ENCODE measurements around the gene ADCY3.
"Not testable (repeated sequence)": the region's sequence is repeated elsewhere in the genome, so short reads cannot be mapped to it uniquely, and the experiment has no call there.

ADCY3 gene

GRCh38 chr2:24839729-24840128 is 80.3 kb downstream of the ADCY3 start:
- no peak overlapping the region for H3K4me3 ChIP-seq (ENCODE audit: low read length)
- DNase-seq (ENCODE audit: low read depth, low spot score): no peak

- no peak overlapping the region for H3K4me3 ChIP-seq (ENCODE audit: low read length)
- DNase-seq (ENCODE audit: low read depth, low spot score): no peak
Observed at GRCh38 chr2:24838541-24838940, 81.5 kb downstream of the ADCY3 start.

- no peak overlapping the region for H3K4me3 ChIP-seq (ENCODE audit: low read length)
- no peak for DNase-seq (ENCODE audit: low read depth, low spot score)
Observed at GRCh38 chr2:24837996-24838513, 82.0 kb downstream of the ADCY3 start.

- no peak overlapping the region for H3K4me3 ChIP-seq (ENCODE audit: low read length)
- no peak for DNase-seq (ENCODE audit: low read depth, low spot score)
Observed at GRCh38 chr2:24836706-24837105, 83.3 kb downstream of the ADCY3 start.

DNA sequence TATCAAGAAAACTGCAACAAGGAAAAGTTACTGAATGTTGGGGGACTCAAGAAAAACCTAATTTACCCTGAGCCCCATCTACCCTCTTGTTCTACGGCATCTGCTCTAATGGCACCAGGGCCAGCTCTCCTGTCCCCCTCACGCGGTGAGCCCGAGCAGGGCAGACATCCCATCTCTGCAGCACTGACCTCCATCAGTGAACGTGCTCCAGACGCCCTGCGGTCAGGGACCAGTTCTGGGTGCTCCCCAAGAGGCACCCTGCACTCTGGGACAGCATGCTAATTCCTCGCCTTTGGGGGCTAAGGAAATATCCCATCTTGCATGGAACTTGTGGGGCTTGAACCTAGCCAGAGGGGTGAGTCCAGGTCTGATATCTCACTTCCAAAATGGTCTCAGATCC is 83.8 kb downstream of the ADCY3 start:
- no peak overlapping the region for H3K4me3 ChIP-seq (ENCODE audit: low read length)
- DNase-seq (ENCODE audit: low read depth, low spot score): no peak

GRCh38 chr2:24835411-24835810 is 84.6 kb downstream of the ADCY3 start:
- H3K4me3 ChIP-seq (ENCODE audit: low read length); DNase-seq (ENCODE audit: low read depth, low spot score): not testable (repeated sequence)

GRCh38 chr2:24834733-24835395 is 85.2 kb downstream of the ADCY3 start:
- no peak for DNase-seq (ENCODE audit: low read depth, low spot score)
- H3K4me3 ChIP-seq (ENCODE audit: low read length): no peak overlapping the region

- DNase-seq (ENCODE audit: low read depth, low spot score): no peak
- no peak overlapping the region for H3K4me3 ChIP-seq (ENCODE audit: low read length)
Observed at GRCh38 chr2:24833821-24834732, 86.0 kb downstream of the ADCY3 start.

GRCh38 chr2:24832931-24833701 is 86.9 kb downstream of the ADCY3 start:
- no peak for DNase-seq (ENCODE audit: low read depth, low spot score)

GRCh38 chr2:24832521-24832920 is 87.5 kb downstream of the ADCY3 start:
- H3K4me3 ChIP-seq (ENCODE audit: low read length): no peak overlapping the region
- no peak for DNase-seq (ENCODE audit: low read depth, low spot score)

More at GRCh38 chr2:24832931-24833701, 86.9 kb downstream of the ADCY3 start:
- no peak overlapping the region for H3K4me3 ChIP-seq (ENCODE audit: low read length)

DNA sequence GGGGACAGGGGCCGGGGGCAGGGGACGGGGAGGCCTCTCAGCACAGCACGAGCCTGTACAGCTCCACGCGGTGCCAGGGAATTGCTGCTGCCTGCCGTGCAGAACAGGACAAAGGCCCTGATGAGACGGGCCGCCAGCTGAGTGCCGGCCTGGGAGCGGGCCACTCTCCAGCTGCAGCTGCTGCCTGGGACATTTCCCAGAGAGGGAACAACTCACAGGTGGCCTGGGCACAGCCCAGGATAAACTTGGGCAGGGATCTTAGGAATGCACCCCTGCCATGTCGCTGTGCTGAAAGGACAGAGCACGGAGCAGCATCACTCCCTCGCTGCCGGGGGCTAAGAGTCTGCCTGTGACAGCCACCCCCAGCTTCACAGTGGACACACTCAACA is 88.0 kb downstream of the ADCY3 start:
- no peak for DNase-seq (ENCODE audit: low read depth, low spot score)
- H3K4me3 ChIP-seq (ENCODE audit: low read length): no peak overlapping the region

DNA sequence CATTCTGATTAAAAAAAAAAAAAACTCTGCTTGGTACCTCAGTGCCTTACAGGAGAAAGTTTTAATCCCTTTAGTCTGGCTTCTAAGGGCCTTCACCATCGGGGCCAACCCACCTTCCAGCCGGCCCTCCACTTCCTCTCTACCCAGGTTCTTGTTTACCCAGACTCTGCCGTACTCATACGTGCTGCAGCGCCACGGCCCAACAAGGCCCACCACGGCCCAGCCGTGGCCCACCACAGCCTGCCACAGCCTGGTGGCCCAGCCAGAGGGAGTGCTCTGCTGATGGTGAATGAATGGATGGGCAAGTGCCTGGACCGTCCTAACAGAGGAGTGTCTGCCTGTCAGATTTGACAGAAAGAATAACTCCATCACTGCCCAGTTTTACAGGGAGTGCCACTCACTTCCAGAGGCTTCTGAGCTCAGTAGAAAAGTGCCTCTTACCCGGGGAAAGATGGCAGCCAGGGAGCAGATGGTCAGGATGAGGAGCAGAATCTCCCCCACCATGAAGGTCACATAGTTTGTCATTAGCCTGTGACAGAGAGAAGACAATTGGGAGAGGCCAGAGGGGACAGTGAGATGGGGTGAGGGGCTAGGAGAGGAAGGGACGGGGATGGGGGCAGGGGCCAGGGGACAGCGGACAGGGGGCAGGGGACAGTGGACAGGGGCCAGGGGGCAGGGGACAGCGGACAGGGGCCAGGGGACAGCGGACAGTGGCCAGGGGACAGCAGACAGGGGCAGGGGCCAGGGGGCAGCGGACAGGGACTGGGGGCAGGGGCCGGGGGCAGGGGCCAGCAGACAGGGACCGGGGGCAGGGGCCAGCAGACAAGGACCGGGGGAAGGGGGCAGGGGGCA is 88.6 kb downstream of the ADCY3 start:
- DNase-seq (ENCODE audit: low read depth, low spot score): no peak
- no peak overlapping the region for H3K4me3 ChIP-seq (ENCODE audit: low read length)

DNA sequence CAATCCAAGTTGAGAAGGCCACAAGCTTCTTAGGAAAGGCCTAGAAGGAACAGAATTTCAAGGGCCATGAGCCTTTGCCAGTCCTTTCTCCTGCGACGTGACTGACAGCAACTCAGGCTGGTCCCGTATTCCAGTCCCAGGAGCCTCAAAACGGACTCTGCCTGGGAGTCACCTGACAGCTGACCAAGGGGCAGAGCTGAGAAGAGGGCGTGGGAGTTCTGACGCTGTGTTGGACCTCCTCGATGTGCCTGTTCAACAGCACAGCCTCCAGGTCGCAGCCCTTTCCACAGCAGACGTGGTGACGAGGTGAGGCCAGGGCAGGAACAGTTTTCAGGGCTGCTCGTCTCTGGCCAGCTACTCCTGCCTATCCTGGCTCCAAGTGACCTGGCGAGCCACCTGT is 89.3 kb downstream of the ADCY3 start:
- DNase-seq (ENCODE audit: low read depth, low spot score): no peak

DNA sequence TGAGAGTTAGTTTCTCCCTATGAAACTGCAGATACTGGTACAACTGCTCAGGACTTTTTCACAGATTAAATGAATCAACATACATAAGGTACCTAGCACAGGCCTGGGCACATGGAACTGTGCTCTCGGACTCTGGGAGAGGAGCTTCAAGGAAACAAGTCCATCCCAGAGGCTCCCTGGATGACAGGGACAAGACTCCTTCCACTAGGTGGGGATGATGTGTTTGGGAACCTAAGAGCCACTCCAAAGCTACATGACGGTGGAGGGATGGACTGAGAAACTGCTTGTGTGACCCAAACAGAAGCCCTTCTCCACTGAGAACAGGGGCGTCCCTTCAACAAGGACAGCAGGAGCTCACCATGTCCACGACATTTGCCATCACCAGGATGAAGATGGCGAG is 89.7 kb downstream of the ADCY3 start:
- DNase-seq (ENCODE audit: low read depth, low spot score): no peak
- no peak overlapping the region for H3K4me3 ChIP-seq (ENCODE audit: low read length)

More for the DNA sequence above, 89.3 kb downstream of the ADCY3 start:
- no peak overlapping the region for H3K4me3 ChIP-seq (ENCODE audit: low read length)

- no peak overlapping the region for H3K4me3 ChIP-seq (ENCODE audit: low read length)
- no peak for DNase-seq (ENCODE audit: low read depth, low spot score)
Observed at GRCh38 chr2:24828238-24828996, 91.6 kb downstream of the ADCY3 start.

- DNase-seq (ENCODE audit: low read depth, low spot score): peak; percentile 85
- no peak overlapping the region for H3K4me3 ChIP-seq (ENCODE audit: low read length)
Observed at GRCh38 chr2:24827321-24828237, 92.5 kb downstream of the ADCY3 start.

GRCh38 chr2:24826773-24827145 is 93.3 kb downstream of the ADCY3 start:
- DNase-seq (ENCODE audit: low read depth, low spot score): no peak
- no peak overlapping the region for H3K4me3 ChIP-seq (ENCODE audit: low read length)
